ENCODE measurements around the gene SNX1.

Gene SNX1

DNA sequence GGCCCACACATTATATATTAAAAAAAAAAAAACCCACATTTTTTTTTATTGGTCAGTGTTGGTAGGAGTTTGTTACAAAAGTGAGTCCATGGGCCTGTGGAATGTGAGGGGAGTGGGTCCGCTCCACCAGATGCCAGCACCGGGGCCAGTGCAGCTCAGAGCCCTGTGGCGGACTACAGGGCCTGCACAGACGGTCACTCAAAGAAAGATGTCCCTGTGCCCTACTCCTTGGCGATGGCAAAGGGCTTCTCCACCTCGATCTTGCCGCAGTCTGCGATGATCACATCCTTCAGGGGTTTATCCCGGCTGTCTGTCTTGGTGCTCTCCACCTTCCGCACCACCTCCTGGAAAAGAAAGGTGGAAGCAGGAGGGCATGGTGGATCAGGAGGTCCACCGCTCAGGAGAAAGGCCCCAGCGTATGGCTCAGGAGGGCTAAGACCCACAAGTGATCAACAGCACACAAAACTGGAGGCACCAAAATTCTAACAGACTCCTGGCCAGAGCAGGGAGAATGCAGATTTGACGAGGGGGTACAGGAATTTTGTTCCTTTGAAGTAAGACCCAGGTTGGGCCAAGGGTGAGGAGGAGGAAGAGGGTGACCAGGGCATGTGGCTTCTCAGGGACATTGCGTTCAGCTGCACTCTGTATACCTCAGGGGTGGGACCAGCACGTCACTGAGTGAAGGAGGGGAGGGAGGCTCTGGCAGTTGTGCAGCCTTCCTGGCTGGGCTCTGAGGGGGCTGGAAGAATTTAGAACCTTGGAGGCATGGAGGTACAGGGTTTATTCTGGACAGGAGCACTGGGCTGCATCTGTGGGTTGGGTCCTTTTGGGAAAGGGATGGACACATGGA lies 60.2 kb downstream of the SNX1 start:
- no peak overlapping the region for H3K4me3 ChIP-seq (ENCODE audit: insufficient read length, low read depth)
- DNase-seq (ENCODE audit: low read depth, low spot score) = no peak
- H3K9me3 ChIP-seq (ENCODE audit: insufficient read depth, low read length) = no peaks in the 10 kb centered on the region
- TF ChIP-seq YY1 (IDR thresholded peaks at IDR 0.05; ENCODE audit: insufficient read depth, insufficient read length) = no peak
- no peak for TF ChIP-seq ZNF274 (IDR thresholded peaks at IDR 0.05; ENCODE audit: low read depth, low read length)
- TF ChIP-seq SUZ12 (IDR thresholded peaks at IDR 0.05; ENCODE audit: extremely low read depth, insufficient read depth, insufficient read length) = no peak
- H3K4me1 ChIP-seq (ENCODE audit: insufficient read depth, insufficient read length) = peaks cover 25% of the 10 kb centered on the region
- H3K27me3 ChIP-seq (ENCODE audit: insufficient read depth, insufficient read length) = peaks cover 18% of the 10 kb centered on the region
- no peak overlapping the region for H3K9ac ChIP-seq (ENCODE audit: insufficient read length, low read depth)
- H3K36me3 ChIP-seq (ENCODE audit: insufficient read depth, insufficient read length, low read length) = peaks cover 67% of the 10 kb centered on the region

DNA sequence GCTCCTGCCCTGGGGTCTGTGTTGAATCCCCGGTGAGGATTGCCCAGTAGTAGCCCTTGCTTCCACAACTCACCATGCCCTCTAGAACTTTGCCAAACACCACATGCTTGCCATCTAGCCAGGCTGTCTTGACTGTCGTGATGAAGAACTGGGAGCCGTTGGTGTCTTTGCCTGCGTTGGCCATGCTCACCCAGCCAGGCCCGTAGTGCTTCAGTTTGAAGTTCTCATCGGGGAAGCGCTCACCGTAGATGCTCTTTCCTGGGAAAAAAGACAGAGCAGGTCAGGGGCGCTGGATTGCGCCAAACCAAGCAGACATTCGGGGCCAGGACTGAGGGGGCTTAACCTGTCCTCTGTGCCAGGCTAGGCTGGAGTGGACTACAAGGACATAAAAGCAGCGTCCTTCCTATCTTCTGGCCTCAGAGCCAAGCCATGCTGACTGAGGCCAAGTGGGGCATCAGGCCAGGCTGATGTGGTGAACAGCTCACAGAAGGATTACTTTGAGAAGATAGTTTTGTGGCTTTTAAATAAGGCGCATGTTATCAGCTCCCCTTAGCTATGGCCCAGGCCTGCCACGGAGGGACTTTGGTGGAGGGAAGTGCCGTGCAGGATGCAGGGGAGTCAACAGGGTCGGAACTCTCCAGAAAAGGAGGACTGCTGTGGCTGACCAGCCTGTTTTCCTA lies 61.0 kb downstream of the SNX1 start:
- Histone ChIP-seq H3K36me3 (ENCODE audit: insufficient read depth, insufficient read length, low read length) (peaks cover 75% of the 10 kb centered on the region), H3K4me1 (ENCODE audit: insufficient read depth, insufficient read length) (peaks cover 24% of the 10 kb centered on the region)

DNA sequence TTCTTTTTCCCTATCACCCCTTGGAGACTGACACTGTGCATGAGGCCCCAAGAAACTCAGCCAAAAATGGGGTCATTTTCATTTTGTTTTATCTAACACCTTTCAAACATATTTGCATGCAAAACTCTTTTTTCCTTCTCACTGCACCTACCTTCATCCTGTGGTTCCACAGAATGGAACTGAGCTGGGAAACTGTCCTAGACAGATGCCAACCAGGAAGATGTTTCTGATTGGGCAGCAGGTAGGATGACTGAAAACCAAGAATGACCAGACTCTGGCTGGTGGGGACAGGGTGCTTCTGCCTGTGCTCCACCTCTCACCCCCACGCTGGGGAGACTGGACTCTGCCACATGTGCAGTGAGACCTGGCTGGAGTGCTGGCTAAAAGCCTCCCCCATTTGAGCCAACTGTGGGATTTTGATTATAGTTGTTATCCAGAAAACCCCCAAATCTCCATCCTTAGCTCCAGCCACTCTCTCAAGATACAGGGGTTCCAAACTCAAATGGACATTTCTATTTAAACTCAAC lies 61.9 kb downstream of the SNX1 start:
- no peaks in the 10 kb centered on the region for H3K9me3 ChIP-seq (ENCODE audit: insufficient read depth, low read length)
- H3K9ac ChIP-seq (ENCODE audit: insufficient read length, low read depth) = no peak overlapping the region
- TF ChIP-seq YY1 (IDR thresholded peaks at IDR 0.05; ENCODE audit: insufficient read depth, insufficient read length) = no peak
- TF ChIP-seq SUZ12 (IDR thresholded peaks at IDR 0.05; ENCODE audit: extremely low read depth, insufficient read depth, insufficient read length) = no peak
- TF ChIP-seq ZNF274 (IDR thresholded peaks at IDR 0.05; ENCODE audit: low read depth, low read length) = no peak
- peaks cover 20% of the 10 kb centered on the region for H3K4me1 ChIP-seq (ENCODE audit: insufficient read depth, insufficient read length)
- no peak for DNase-seq (ENCODE audit: low read depth, low spot score)
- peaks cover 6% of the 10 kb centered on the region for H3K27me3 ChIP-seq (ENCODE audit: insufficient read depth, insufficient read length)
- peaks cover 78% of the 10 kb centered on the region for H3K36me3 ChIP-seq (ENCODE audit: insufficient read depth, insufficient read length, low read length)
- no peak overlapping the region for H3K4me3 ChIP-seq (ENCODE audit: insufficient read length, low read depth)

More for the DNA sequence above, 61.0 kb downstream of the SNX1 start:
- Histone ChIP-seq H3K4me3 (ENCODE audit: insufficient read length, low read depth) (no peak overlapping the region), H3K9me3 (ENCODE audit: insufficient read depth, low read length) (no peaks in the 10 kb centered on the region), H3K27me3 (ENCODE audit: insufficient read depth, insufficient read length) (peaks cover 15% of the 10 kb centered on the region), H3K9ac (ENCODE audit: insufficient read length, low read depth) (no peak overlapping the region)
- no peak for DNase-seq (ENCODE audit: low read depth, low spot score)
- TF ChIP-seq ZNF274 (IDR thresholded peaks at IDR 0.05; ENCODE audit: low read depth, low read length) (no peak), SUZ12 (IDR thresholded peaks at IDR 0.05; ENCODE audit: extremely low read depth, insufficient read depth, insufficient read length) (no peak), YY1 (IDR thresholded peaks at IDR 0.05; ENCODE audit: insufficient read depth, insufficient read length) (no peak)

DNA sequence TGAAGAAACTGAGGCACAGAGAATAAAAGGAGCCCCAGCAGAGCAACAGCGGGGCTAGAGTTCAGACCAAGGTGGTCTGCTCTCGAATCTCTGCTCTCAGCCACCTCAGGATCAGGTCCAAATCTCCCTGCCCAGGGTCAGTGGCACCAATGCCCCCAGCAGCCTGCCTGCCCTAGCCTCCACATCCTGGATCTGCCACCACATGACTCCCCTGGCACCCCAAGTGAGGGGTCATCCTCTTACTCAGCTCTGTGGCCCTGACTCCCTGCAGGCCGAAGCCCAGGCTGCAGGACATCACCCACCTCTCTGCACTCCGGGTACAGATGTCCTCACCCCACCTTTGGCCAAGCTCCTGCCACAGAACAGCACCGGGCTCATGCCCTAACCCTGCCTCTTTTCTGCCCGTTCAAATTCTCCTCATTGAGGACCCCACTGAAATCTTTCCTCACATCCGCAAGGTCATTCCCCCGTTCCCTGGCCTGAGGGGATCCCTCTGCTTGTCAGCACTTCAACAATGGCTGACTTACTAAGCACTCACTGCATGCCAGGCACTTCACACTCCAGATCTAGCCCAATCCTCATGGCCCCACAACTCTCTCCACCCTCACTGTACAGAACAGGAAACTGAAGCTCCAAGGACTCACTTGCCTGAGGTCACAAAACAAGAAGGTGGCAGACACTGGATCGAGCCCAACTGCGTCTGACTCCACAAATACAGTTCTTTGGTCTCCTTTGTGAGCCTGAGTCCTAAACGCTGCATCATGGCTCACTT lies 62.8 kb downstream of the SNX1 start:
- peaks cover 78% of the 10 kb centered on the region for H3K36me3 ChIP-seq (ENCODE audit: insufficient read depth, insufficient read length, low read length)
- no peak for DNase-seq (ENCODE audit: low read depth, low spot score)
- H3K27me3 ChIP-seq (ENCODE audit: insufficient read depth, insufficient read length) = no peaks in the 10 kb centered on the region
- H3K4me1 ChIP-seq (ENCODE audit: insufficient read depth, insufficient read length) = peaks cover 15% of the 10 kb centered on the region
- no peaks in the 10 kb centered on the region for H3K9me3 ChIP-seq (ENCODE audit: insufficient read depth, low read length)
- no peak overlapping the region for H3K9ac ChIP-seq (ENCODE audit: insufficient read length, low read depth)
- TF ChIP-seq YY1 (IDR thresholded peaks at IDR 0.05; ENCODE audit: insufficient read depth, insufficient read length) (no peak), SUZ12 (IDR thresholded peaks at IDR 0.05; ENCODE audit: extremely low read depth, insufficient read depth, insufficient read length) (no peak), ZNF274 (IDR thresholded peaks at IDR 0.05; ENCODE audit: low read depth, low read length) (no peak)
- H3K4me3 ChIP-seq (ENCODE audit: insufficient read length, low read depth) = no peak overlapping the region

DNA sequence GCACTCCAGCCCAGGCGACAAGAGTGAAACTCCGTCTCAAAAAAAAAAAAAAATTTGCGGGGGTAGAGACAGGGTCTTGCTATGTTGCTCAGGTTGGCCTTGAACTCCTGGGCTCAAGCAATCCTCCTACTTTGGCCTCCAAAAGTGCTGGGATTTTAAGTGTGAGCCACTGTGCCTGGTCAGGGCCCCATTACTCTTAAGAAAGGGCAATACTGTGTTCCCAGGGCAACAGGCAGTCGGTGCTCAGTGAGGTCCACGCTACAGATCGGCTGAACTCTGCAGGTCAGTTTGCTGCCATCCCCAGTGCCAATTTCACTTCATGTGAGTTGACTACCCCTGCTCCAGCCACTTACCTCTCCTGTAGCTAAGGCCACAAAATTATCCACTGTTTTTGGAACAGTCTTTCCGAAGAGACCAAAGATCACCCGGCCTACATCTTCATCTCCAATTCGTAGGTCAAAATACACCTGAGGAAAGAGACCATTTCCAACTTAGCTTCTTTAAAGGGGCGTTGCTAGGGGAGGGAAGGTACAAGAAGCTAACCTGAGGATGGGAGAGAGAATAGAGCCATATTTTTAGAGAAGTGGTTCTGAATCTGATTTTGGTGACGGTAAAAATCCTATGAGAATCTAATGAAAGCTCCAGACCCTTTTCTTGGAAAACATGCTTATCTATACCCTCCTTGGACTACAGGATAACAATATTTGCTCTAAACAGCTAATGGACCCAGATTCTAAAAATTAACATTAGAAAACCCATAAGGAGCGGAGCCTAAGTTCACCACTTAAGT lies 66.1 kb downstream of the SNX1 start:
- Histone ChIP-seq H3K9me3 (ENCODE audit: insufficient read depth, low read length) (no peaks in the 10 kb centered on the region), H3K4me3 (ENCODE audit: insufficient read length, low read depth) (peak overlapping the region; percentile 93), H3K9ac (ENCODE audit: insufficient read length, low read depth) (peak overlapping the region; percentile 96), H3K36me3 (ENCODE audit: insufficient read depth, insufficient read length, low read length) (peaks cover 50% of the 10 kb centered on the region), H3K27me3 (ENCODE audit: insufficient read depth, insufficient read length) (no peaks in the 10 kb centered on the region), H3K4me1 (ENCODE audit: insufficient read depth, insufficient read length) (peaks cover 7% of the 10 kb centered on the region)
- no peak for TF ChIP-seq SUZ12 (IDR thresholded peaks at IDR 0.05; ENCODE audit: extremely low read depth, insufficient read depth, insufficient read length)
- no peak for TF ChIP-seq YY1 (IDR thresholded peaks at IDR 0.05; ENCODE audit: insufficient read depth, insufficient read length)
- no peak for TF ChIP-seq ZNF274 (IDR thresholded peaks at IDR 0.05; ENCODE audit: low read depth, low read length)
- no peak for DNase-seq (ENCODE audit: low read depth, low spot score)

DNA sequence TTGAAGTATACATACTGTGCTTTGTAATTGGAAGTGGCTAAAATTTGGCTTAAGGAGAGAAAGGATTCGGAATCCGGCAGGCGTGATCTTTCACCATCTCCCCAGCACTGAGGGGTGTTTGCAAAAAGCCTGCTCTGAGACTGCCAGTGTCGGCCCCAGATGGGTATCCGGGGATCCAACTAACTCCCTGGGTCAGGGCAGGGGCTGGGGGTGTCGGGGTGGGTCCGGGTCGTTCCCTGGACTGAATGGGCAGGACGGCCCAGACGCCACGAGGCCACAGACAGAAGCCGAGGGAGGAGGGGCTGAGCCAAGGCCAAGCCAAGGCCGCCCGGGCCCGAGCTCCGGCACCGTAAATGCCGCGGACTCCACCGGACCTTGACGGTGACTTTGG lies 66.7 kb downstream of the SNX1 start:
- peaks cover 44% of the 10 kb centered on the region for H3K36me3 ChIP-seq (ENCODE audit: insufficient read depth, insufficient read length, low read length)
- no peak for TF ChIP-seq SUZ12 (IDR thresholded peaks at IDR 0.05; ENCODE audit: extremely low read depth, insufficient read depth, insufficient read length)
- TF ChIP-seq YY1 (IDR thresholded peaks at IDR 0.05; ENCODE audit: insufficient read depth, insufficient read length) = no peak
- no peak for TF ChIP-seq ZNF274 (IDR thresholded peaks at IDR 0.05; ENCODE audit: low read depth, low read length)
- H3K9me3 ChIP-seq (ENCODE audit: insufficient read depth, low read length) = no peaks in the 10 kb centered on the region
- DNase-seq (ENCODE audit: low read depth, low spot score) = no peak
- peak overlapping the region; percentile 96 for H3K9ac ChIP-seq (ENCODE audit: insufficient read length, low read depth)
- peak overlapping the region; percentile 93 for H3K4me3 ChIP-seq (ENCODE audit: insufficient read length, low read depth)
- H3K27me3 ChIP-seq (ENCODE audit: insufficient read depth, insufficient read length) = no peaks in the 10 kb centered on the region
- H3K4me1 ChIP-seq (ENCODE audit: insufficient read depth, insufficient read length) = peaks cover 7% of the 10 kb centered on the region
